GM23248 (cell line): Measurements from ENCODE around the gene GCAT. TPM values are rescaled to one million over a fixed set of nuclear protein-coding genes. Genes with fewer than 3 reads are reported as not detected.
A peak's percentile ranks its signal among the peaks of the same experiment; 100 is the strongest.

Experiments
- DNase-seq: peaks from one replicate; pipeline ENCODE4 v3.0.0-alpha.2; 2015
- H2AFZ ChIP-seq: fragments of 200-600 bp; sonication (generic); 2 replicates; pipeline ENCODE4 v1.6.1; 2016; ENCODE audit warnings: antibody characterized with exemption
- H3F3A ChIP-seq: fragments of 200-600 bp; sonication (generic); 2 replicates; pipeline ENCODE4 v1.6.1; 2016; ENCODE audit warnings: mild to moderate bottlenecking, antibody characterized with exemption, mixed run types; ENCODE audit not compliant: insufficient read depth
- H3K27ac ChIP-seq: fragments of 200-600 bp; sonication (generic); 2 replicates; pipeline ENCODE4 v1.5.1; 2016; ENCODE audit warnings: mild to moderate bottlenecking
- H3K27me3 ChIP-seq: fragments of 200-600 bp; sonication (generic); replicated peaks from 2 replicates; pipeline ENCODE4 v1.6.1; 2016; ENCODE audit warnings: mild to moderate bottlenecking; ENCODE audit not compliant: insufficient read depth
- H3K36me3 ChIP-seq: fragments of 200-600 bp; sonication (generic); 2 replicates; pipeline ENCODE4 v1.6.1; 2016; ENCODE audit warnings: low read depth, mild to moderate bottlenecking
- H3K4me1 ChIP-seq: fragments of 200-600 bp; sonication (generic); 2 replicates; pipeline ENCODE4 v1.6.1; 2016; ENCODE audit warnings: mild to moderate bottlenecking; ENCODE audit not compliant: insufficient read depth
- H3K4me2 ChIP-seq: fragments of 200-600 bp; sonication (generic); one replicate; pipeline ENCODE4 v1.6.1; 2016; ENCODE audit warnings: mild to moderate bottlenecking; ENCODE audit not compliant: unreplicated experiment
- H3K4me3 ChIP-seq: fragments of 200-600 bp; sonication (generic); 2 replicates; pipeline ENCODE4 v1.5.1; 2016; ENCODE audit warnings: mild to moderate bottlenecking
- H3K79me2 ChIP-seq: fragments of 200-600 bp; sonication (generic); 2 replicates; pipeline ENCODE4 v1.6.1; 2016; ENCODE audit warnings: mild to moderate bottlenecking; ENCODE audit not compliant: insufficient read depth
- H3K9ac ChIP-seq: fragments of 200-600 bp; sonication (generic); 2 replicates; pipeline ENCODE4 v1.6.1; 2016; ENCODE audit warnings: mild to moderate bottlenecking
- H3K9me2 ChIP-seq: fragments of 200-600 bp; sonication (generic); 2 replicates; pipeline ENCODE4 v1.6.1; 2016; ENCODE audit warnings: mixed run types, mild to moderate bottlenecking, moderate library complexity; ENCODE audit not compliant: insufficient read depth
- H3K9me3 ChIP-seq: fragments of 200-600 bp; sonication (generic); one replicate; pipeline ENCODE4 v1.6.1; 2017; ENCODE audit warnings: low read depth
- H4K20me1 ChIP-seq: fragments of 200-600 bp; sonication (generic); 2 replicates; pipeline ENCODE4 v1.6.0; 2016; ENCODE audit not compliant: insufficient read depth
- EZH2 ChIP-seq: fragments of 200-600 bp; sonication (generic); IDR thresholded peaks from 2 replicates; pipeline ENCODE4 v1.6.1; 2018; ENCODE audit warnings: antibody characterized with exemption, mild to moderate bottlenecking; ENCODE audit not compliant: insufficient read depth, poor library complexity, severe bottlenecking
- EZH2phosphoT487 ChIP-seq: fragments of 200-600 bp; sonication (generic); IDR thresholded peaks from 2 replicates; pipeline ENCODE4 v1.6.1; 2018; ENCODE audit warnings: antibody characterized with exemption, moderate library complexity, mild to moderate bottlenecking, low read depth; ENCODE audit not compliant: insufficient read depth
- WGBS, 2 experiments: methylation state at CpG; one replicate each; pipeline ENCODE4 v1.1.6; 2015 to 2017; ENCODE audit warnings: low lambda C conversion rate in 2 of 2, low coverage in 1 of 2; ENCODE audit errors: missing lambda C conversion rate in 2 of 2; 5-methylcytosine and 5-hydroxymethylcytosine counted together
- in situ Hi-C: fragments of 300-500 bp; cut with MboI; formaldehyde crosslinking; loops from 2 replicates; pipeline ENCODE4 v1.15.0; 2020
- polyA plus RNA-seq: library from polyadenylated mRNA; unstranded; fragments of >200 nt; fragmentation: Nextera tagmentation; extraction: Ambion mirVana; gene quantifications from 2 replicates; pipeline ENCODE4 v1.2.1, GENCODE V29; 2016
- total RNA-seq: library from RNA; depleted of rRNA; stranded (reverse); fragments of >200 nt; shearing (Covaris generic); gene quantifications from 2 replicates; pipeline ENCODE4 v1.2.3, GENCODE V29; 2014

Gene GCAT
- total and polyA plus RNA-seq, 2 experiments from 2014 or later: 31.5 to 36.1 TPM

DNA sequence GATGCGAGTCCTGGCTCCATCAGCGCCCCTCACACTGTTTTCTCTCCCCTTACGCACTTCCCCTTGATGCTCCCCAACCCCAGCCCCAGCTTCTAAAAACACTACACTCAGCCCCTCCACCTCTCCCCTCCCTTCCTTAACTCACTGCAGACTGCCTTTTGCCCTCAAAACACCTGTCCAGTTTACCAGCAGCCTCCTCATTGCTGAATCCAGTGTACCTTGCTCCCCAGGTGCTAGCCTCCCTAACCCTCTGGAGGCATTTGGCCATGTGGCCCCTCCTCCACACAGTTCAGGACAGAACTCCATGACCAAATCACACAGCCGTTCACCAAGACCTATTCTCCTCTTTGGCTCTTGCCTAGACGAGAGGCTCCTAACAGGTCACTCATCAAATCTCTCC, 12.6 kb downstream of the GCAT start:
- no peak overlapping the region for H3K4me2 ChIP-seq
- no peaks in the 10 kb centered on the region for H3K27me3 ChIP-seq
- H3K9ac ChIP-seq: no peak overlapping the region
- DNase-seq: no peak
- H3K4me1 ChIP-seq: 0 out of 2 replicates have a peak, but pooled peaks cover 3% of the 10 kb centered on the region
- no peaks in the 10 kb centered on the region for H3K36me3 ChIP-seq
- H3K4me3 ChIP-seq: no peak overlapping the region
- no peak overlapping the region for H3K27ac ChIP-seq
- no peaks in the 10 kb centered on the region for H3K9me2 ChIP-seq
- H3K9me3 ChIP-seq: no peaks in the 10 kb centered on the region
- no peaks in the 10 kb centered on the region for H3F3A ChIP-seq
- 86 to 95% methylated on average over 2 to 5 of the region's 5 CpGs for WGBS, 2 experiments
- H3K79me2 ChIP-seq: no peaks in the 10 kb centered on the region
- no peaks in the 10 kb centered on the region for H4K20me1 ChIP-seq
- no peak overlapping the region for H2AFZ ChIP-seq
- in situ Hi-C loops: no loop called here
- TF ChIP-seq EZH2 (no peak), EZH2phosphoT487 (no peak)

DNA sequence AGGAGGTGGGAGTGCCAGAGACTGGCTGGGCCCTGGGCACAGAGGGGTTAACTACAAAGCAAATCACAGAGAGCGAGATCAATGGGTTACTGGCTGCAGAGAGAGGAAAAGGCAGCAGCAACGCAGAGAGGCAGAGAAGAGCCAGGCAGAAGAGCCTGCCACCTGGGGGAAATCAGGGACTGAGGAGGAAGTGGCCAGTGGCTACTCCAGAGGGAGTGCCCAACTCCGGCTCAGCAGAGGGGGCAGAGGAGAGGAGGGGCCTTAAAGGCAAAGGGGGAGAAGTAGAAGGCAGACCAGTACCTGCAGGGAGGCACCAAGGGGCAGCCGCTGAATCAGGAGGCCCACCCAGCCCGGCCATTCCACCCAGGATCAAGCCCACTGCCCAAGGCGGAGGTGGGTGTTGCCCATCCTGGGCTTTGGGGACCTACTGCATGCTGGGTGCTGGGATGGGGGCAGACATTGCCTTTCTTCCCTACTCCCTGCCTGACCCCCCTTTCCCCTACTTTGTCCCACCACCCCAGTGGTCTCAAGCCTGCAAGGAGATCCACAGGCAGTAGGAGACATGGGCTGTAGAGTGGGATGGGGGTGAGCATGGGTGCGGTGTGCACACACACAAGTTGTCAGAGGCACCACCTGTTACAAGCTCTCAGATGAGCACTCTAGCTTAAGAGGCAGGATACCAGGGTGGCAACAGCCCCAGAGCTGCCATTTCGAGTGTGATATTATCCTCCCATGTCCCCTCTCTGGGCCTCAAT, 14.5 kb downstream of the GCAT start:
- Histone ChIP-seq H2AFZ (no peak overlapping the region), H3K9me2 (no peaks in the 10 kb centered on the region), H3K9ac (no peak overlapping the region), H3K4me3 (no peak overlapping the region), H3K9me3 (no peaks in the 10 kb centered on the region), H3K27me3 (no peaks in the 10 kb centered on the region), H3K27ac (no peak overlapping the region), H3K4me2 (no peak overlapping the region), H3F3A (no peaks in the 10 kb centered on the region), H3K36me3 (no peaks in the 10 kb centered on the region), H3K4me1 (0 out of 2 replicates have a peak, but pooled peaks cover 3% of the 10 kb centered on the region), H3K79me2 (no peaks in the 10 kb centered on the region), H4K20me1 (no peaks in the 10 kb centered on the region)
- peak; percentile 8 for DNase-seq
- WGBS, 2 experiments: 28 to 33% methylated on average over 8 of the region's 8 CpGs
- no peak for TF ChIP-seq EZH2
- TF ChIP-seq EZH2phosphoT487: no peak
- in situ Hi-C loops: no loop called here

DNA sequence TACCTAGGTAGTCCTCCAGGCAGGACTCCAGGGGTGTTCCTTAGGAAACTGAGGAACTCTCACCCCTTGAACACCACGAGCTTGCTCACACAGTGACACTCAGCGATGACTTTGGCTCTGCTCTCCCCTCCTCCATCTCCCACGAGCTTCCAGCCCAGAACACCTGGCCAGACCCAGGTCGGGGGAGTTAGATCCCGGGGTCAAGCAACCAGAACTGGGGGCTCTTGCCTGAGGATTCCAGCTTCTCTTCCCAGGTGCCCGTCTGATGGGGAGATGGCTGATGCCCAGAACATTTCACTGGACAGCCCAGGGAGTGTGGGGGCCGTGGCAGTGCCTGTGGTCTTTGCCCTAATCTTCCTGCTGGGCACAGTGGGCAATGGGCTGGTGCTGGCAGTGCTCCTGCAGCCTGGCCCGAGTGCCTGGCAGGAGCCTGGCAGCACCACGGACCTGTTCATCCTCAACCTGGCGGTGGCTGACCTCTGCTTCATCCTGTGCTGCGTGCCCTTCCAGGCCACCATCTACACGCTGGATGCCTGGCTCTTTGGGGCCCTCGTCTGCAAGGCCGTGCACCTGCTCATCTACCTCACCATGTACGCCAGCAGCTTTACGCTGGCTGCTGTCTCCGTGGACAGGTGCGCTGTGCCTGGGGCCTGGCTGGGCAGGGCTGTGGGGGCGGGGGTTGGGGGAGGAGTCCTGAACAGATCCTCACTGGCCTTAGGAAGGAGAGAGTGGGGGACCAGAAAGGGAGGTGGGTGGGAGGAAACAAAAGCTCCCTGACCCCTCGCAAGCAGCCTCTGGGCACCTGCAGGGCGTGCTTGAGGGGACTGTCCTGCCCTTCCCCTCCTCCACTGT, 15.6 kb downstream of the GCAT start, which contains the start of gene GALR3:
Gene GALR3 (plus strand): TSS at position 249 of the 852 bp plus-strand sequence. CDS start 25 bp downstream, at position 274.
- H3K4me1 ChIP-seq: no peaks in the 10 kb centered on the region
- in situ Hi-C loops: no loop called here
- DNase-seq: no peak
- H3F3A ChIP-seq: no peaks in the 10 kb centered on the region
- no peak within 1 kb of the TSS for H3K4me2 ChIP-seq
- TF ChIP-seq EZH2 (no peak), EZH2phosphoT487 (no peak)
- no peaks in the 10 kb centered on the region for H3K79me2 ChIP-seq
- H3K27me3 ChIP-seq: no peaks in the 10 kb centered on the region
- no peaks in the 10 kb centered on the region for H3K36me3 ChIP-seq
- 63 to 71% methylated on average over 18 to 21 of the region's 21 CpGs for WGBS, 2 experiments
- no peaks in the 10 kb centered on the region for H3K9me3 ChIP-seq
- no peak within 1 kb of the TSS for H3K27ac ChIP-seq
- H3K9ac ChIP-seq: no peak within 1 kb of the TSS
- 0 out of 2 replicates have a peak within 1 kb of the TSS, but pooled peaks have one; percentile 42 for H3K4me3 ChIP-seq
- no peak within 1 kb of the TSS for H2AFZ ChIP-seq
- no peaks in the 10 kb centered on the region for H4K20me1 ChIP-seq
- no peaks in the 10 kb centered on the region for H3K9me2 ChIP-seq
